ENCODE measurements around the gene CASP10. TPM values are rescaled to one million over a fixed set of nuclear protein-coding genes. Genes with fewer than 3 reads are reported as not detected.

Gene CASP10
- total and polyA plus RNA-seq, 2 donors (not counting 1 experiment from before 2014, with no cell fraction given), result 16.0 to 34.3 TPM

GRCh38 chr2:201249889-201250288, 66.9 kb downstream of the CASP10 start:
- Histone ChIP-seq H3K27ac (ENCODE audit: low read length in 2 of 2) (no peak overlapping the region), H2AFZ (ENCODE audit: insufficient read depth, low read depth, low read length, poor library complexity, severe bottlenecking) (no peak overlapping the region), H4K20me1 (ENCODE audit: control insufficient read depth, insufficient read depth, low read length, poor library complexity, severe bottlenecking) (no peaks in the 10 kb centered on the region), H3K4me3 (ENCODE audit: control extremely low read depth in 1 of 5, extremely low read depth in 1 of 5, insufficient read depth in 1 of 5, low read depth in 2 of 5, low read length in 4 of 5) (no peak overlapping the region), H3K36me3 (replicated peaks in 1 of 2; ENCODE audit: control extremely low read depth in 1 of 2, control insufficient read depth in 1 of 2, extremely low read depth in 1 of 2, insufficient read depth in 2 of 2, low read length in 1 of 2) (peaks cover 0 to 3% of the 10 kb centered on the region in 2 experiments), H3K9ac (ENCODE audit: low read length) (no peak overlapping the region), H3K4me1 (ENCODE audit: control insufficient read depth in 2 of 2, insufficient read depth in 2 of 2, low read length in 2 of 2) (peaks cover 32 to 48% of the 10 kb centered on the region in 2 donors), H3K79me2 (ENCODE audit: control insufficient read depth, insufficient read depth, low read length) (peaks cover 95% of the 10 kb centered on the region), H3K9me3 (ENCODE audit: control extremely low read depth in 1 of 3, control insufficient read depth in 2 of 3, insufficient read depth in 1 of 3, low read length in 2 of 3) (no peaks in the 10 kb centered on the region), H3K27me3 (replicated peaks in 1 of 4; ENCODE audit: control extremely low read depth in 1 of 4, control insufficient read depth in 3 of 4, insufficient read depth in 4 of 4, low read length in 3 of 4) (no peaks in the 10 kb centered on the region), H3K4me2 (replicated peaks; ENCODE audit: low read depth, low read length, poor library complexity, severe bottlenecking) (no peak overlapping the region)
- no peaks in the 10 kb centered on the region for H3K27me3 Mint-ChIP-seq
- POLR2A ChIA-PET, result no interaction called here
- H3K27ac Mint-ChIP-seq, result peak overlapping the region; percentile 60
- no peak overlapping the region for H3K4me3 Mint-ChIP-seq
- CTCF ChIA-PET, result interaction anchor here (1.3 kb wide), 2 partner anchors 10 to 17 kb away, joined by 3 to 4 read pairs; partner anchors contain the start of gene CASP8
- no peaks in the 10 kb centered on the region for H3K9me3 Mint-ChIP-seq (ENCODE audit: insufficient read depth)
- ATAC-seq (ENCODE audit: low read depth), result no peak
- TF ChIP-seq EZH2 (IDR thresholded peaks at IDR 0.05; ENCODE audit: borderline replicate concordance, insufficient read depth, low read depth, low read length, poor library complexity, severe bottlenecking), result no peak
- no peak for TF ChIP-seq CTCF (IDR thresholded peaks at IDR 0.05)
- intact Hi-C loops (cut with micrococcal nuclease), result no loop called here
- WGBS (ENCODE audit: insufficient coverage), result 100% methylated on average over 2 of the region's 2 CpGs
- DNase-seq, result no peak
- H3K4me1 Mint-ChIP-seq, result peaks cover 69% of the 10 kb centered on the region

- no peaks in the 10 kb centered on the region for H3K27me3 Mint-ChIP-seq
- Histone ChIP-seq H3K9ac (ENCODE audit: low read length) (no peak overlapping the region), H3K4me2 (replicated peaks; ENCODE audit: low read depth, low read length, poor library complexity, severe bottlenecking) (no peak overlapping the region), H3K4me3 (ENCODE audit: control extremely low read depth in 1 of 5, extremely low read depth in 1 of 5, insufficient read depth in 1 of 5, low read depth in 2 of 5, low read length in 4 of 5) (no peak overlapping the region), H3K27ac (ENCODE audit: low read length in 2 of 2) (no peak overlapping the region), H3K9me3 (ENCODE audit: control extremely low read depth in 1 of 3, control insufficient read depth in 2 of 3, insufficient read depth in 1 of 3, low read length in 2 of 3) (no peaks in the 10 kb centered on the region), H3K36me3 (replicated peaks in 1 of 2; ENCODE audit: control extremely low read depth in 1 of 2, control insufficient read depth in 1 of 2, extremely low read depth in 1 of 2, insufficient read depth in 2 of 2, low read length in 1 of 2) (peaks cover 0 to 3% of the 10 kb centered on the region in 2 experiments), H2AFZ (ENCODE audit: insufficient read depth, low read depth, low read length, poor library complexity, severe bottlenecking) (no peak overlapping the region), H3K4me1 (ENCODE audit: control insufficient read depth in 2 of 2, insufficient read depth in 2 of 2, low read length in 2 of 2) (peaks cover 25 to 42% of the 10 kb centered on the region in 2 donors), H3K27me3 (replicated peaks in 1 of 4; ENCODE audit: control extremely low read depth in 1 of 4, control insufficient read depth in 3 of 4, insufficient read depth in 4 of 4, low read length in 3 of 4) (no peaks in the 10 kb centered on the region), H4K20me1 (ENCODE audit: control insufficient read depth, insufficient read depth, low read length, poor library complexity, severe bottlenecking) (no peaks in the 10 kb centered on the region), H3K79me2 (ENCODE audit: control insufficient read depth, insufficient read depth, low read length) (peaks cover 96% of the 10 kb centered on the region)
- DNase-seq (no peak), ATAC-seq (ENCODE audit: low read depth) (no peak)
- ChIA-PET POLR2A (no interaction called here), CTCF (interaction anchor here (0.9 to 2.2 kb wide), 3 partner anchors 13 to 29 kb away, joined by 3 to 8 read pairs (median 3); no protein-coding TSS in a partner anchor)
- TF ChIP-seq CTCF (IDR thresholded peaks at IDR 0.05) (no peak), EZH2 (IDR thresholded peaks at IDR 0.05; ENCODE audit: borderline replicate concordance, insufficient read depth, low read depth, low read length, poor library complexity, severe bottlenecking) (no peak)
- no peaks in the 10 kb centered on the region for H3K9me3 Mint-ChIP-seq (ENCODE audit: insufficient read depth)
- peaks cover 66% of the 10 kb centered on the region for H3K4me1 Mint-ChIP-seq
- WGBS (ENCODE audit: insufficient coverage), result 75% methylated on average over 2 of the region's 4 CpGs
- H3K27ac Mint-ChIP-seq, result peak overlapping the region; percentile 51
- H3K4me3 Mint-ChIP-seq, result no peak overlapping the region
- intact Hi-C loops (cut with micrococcal nuclease), result no loop called here
Observed at GRCh38 chr2:201250741-201251140, 67.8 kb downstream of the CASP10 start.
